ENCODE measurements around the gene C7orf25. TPM values are rescaled to one million over a fixed set of nuclear protein-coding genes. Genes with fewer than 3 reads are reported as not detected.

Gene C7orf25
- total RNA-seq, 4 donors from 2014 or later, result 3.5 to 7.1 (median 5.8) TPM

GRCh38 chr7:42953994-42954393, 42.1 kb upstream of the C7orf25 start:
- H3K36me3 ChIP-seq, result no peaks in the 10 kb centered on the region
- no peak for TF ChIP-seq EP300 (IDR thresholded peaks at IDR 0.05)
- TF ChIP-seq, protein P1, sequence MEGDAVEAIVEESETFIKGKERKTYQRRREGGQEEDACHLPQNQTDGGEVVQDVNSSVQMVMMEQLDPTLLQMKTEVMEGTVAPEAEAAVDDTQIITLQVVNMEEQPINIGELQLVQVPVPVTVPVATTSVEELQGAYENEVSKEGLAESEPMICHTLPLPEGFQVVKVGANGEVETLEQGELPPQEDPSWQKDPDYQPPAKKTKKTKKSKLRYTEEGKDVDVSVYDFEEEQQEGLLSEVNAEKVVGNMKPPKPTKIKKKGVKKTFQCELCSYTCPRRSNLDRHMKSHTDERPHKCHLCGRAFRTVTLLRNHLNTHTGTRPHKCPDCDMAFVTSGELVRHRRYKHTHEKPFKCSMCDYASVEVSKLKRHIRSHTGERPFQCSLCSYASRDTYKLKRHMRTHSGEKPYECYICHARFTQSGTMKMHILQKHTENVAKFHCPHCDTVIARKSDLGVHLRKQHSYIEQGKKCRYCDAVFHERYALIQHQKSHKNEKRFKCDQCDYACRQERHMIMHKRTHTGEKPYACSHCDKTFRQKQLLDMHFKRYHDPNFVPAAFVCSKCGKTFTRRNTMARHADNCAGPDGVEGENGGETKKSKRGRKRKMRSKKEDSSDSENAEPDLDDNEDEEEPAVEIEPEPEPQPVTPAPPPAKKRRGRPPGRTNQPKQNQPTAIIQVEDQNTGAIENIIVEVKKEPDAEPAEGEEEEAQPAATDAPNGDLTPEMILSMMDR (IDR thresholded peaks at IDR 0.05), result no peak
- TF ChIP-seq POLR2A (IDR thresholded peaks at IDR 0.05), result no peak
- no peak for TF ChIP-seq POLR2AphosphoS5 (IDR thresholded peaks at IDR 0.05)
- H3K4me3 ChIP-seq, result no peak overlapping the region
- no peaks in the 10 kb centered on the region for H3K27me3 ChIP-seq
- no peak overlapping the region for H3K27ac ChIP-seq
- H3K4me1 ChIP-seq, result no peaks in the 10 kb centered on the region
- DNase-seq (ENCODE audit: low spot score in 2 of 2), result no peak
- WGBS, result 92% methylated on average over 4 of the region's 4 CpGs
- H3K9me3 ChIP-seq, result no peaks in the 10 kb centered on the region

- no peak overlapping the region for H3K27ac ChIP-seq
- no peaks in the 10 kb centered on the region for H3K36me3 ChIP-seq
- WGBS, result 77% methylated on average over 4 of the region's 4 CpGs
- H3K4me3 ChIP-seq, result no peak overlapping the region
- no peaks in the 10 kb centered on the region for H3K27me3 ChIP-seq
- TF ChIP-seq, protein P1 (IDR thresholded peaks at IDR 0.05), result no peak
- TF ChIP-seq EP300 (IDR thresholded peaks at IDR 0.05), result no peak
- no peak for TF ChIP-seq POLR2AphosphoS5 (IDR thresholded peaks at IDR 0.05)
- TF ChIP-seq POLR2A (IDR thresholded peaks at IDR 0.05), result no peak
- no peak for DNase-seq (ENCODE audit: low spot score in 2 of 2)
- H3K4me1 ChIP-seq, result no peaks in the 10 kb centered on the region
- no peaks in the 10 kb centered on the region for H3K9me3 ChIP-seq
These were observed 40.5 kb upstream of the C7orf25 start for GRCh38 chr7:42952328-42952727.

- TF ChIP-seq POLR2AphosphoS5 (IDR thresholded peaks at IDR 0.05) (no peak), POLR2A (IDR thresholded peaks at IDR 0.05) (no peak), EP300 (IDR thresholded peaks at IDR 0.05) (no peak)
- TF ChIP-seq, protein P1 (IDR thresholded peaks at IDR 0.05), result no peak
- Histone ChIP-seq H3K27me3 (no peaks in the 10 kb centered on the region), H3K4me1 (no peaks in the 10 kb centered on the region), H3K9me3 (no peaks in the 10 kb centered on the region), H3K27ac (no peak overlapping the region), H3K4me3 (no peak overlapping the region), H3K36me3 (no peaks in the 10 kb centered on the region)
- WGBS, result 84% methylated on average over 3 of the region's 3 CpGs
- DNase-seq (ENCODE audit: low spot score in 2 of 2), result no peak
These were observed 38.5 kb upstream of the C7orf25 start for GRCh38 chr7:42950417-42950816.

DNA sequence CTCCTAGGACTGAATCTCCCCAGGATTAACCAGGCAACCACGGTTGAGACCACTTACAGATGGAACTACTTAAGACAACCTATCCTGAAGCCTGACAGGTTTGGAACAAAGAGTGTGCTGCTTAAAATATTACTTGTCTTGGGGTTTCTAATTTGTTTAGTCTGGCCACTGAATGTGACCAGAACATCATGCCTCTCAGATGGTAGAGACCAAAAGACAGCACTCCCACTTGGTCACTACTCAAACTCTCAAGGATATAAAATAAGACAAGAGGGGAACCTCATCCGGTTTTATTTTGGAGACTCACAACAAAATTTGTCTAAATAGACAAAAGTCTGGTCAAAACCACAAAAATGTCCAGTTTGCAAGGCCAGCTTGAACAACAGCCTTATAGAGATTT, 35.7 kb upstream of the C7orf25 start:
- 78% methylated on average over 2 of the region's 2 CpGs for WGBS
- H3K4me3 ChIP-seq, result no peak overlapping the region
- H3K36me3 ChIP-seq, result no peaks in the 10 kb centered on the region
- DNase-seq (ENCODE audit: low spot score in 2 of 2), result no peak
- H3K9me3 ChIP-seq, result no peaks in the 10 kb centered on the region
- H3K27ac ChIP-seq, result no peak overlapping the region
- H3K4me1 ChIP-seq, result no peaks in the 10 kb centered on the region
- no peaks in the 10 kb centered on the region for H3K27me3 ChIP-seq
- no peak for TF ChIP-seq EP300 (IDR thresholded peaks at IDR 0.05)
- TF ChIP-seq POLR2A (IDR thresholded peaks at IDR 0.05), result no peak
- TF ChIP-seq POLR2AphosphoS5 (IDR thresholded peaks at IDR 0.05), result no peak
- TF ChIP-seq, protein P1 (IDR thresholded peaks at IDR 0.05), result no peak

DNA sequence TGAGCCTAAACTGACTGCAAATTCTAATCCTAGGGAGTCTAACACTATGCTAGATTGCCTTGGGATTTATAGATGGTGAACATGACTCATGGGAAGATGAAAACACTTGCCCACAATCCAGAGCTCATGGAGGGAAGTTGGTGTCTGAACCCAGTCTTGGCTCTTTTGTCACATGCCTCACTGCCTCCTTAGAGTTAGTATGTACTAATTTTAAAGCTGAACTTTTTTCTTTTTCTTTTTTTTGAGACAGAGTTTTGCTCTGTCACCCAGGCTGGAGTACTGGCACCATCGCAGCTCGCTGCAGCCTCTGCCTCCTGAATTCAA, 34.7 kb upstream of the C7orf25 start:
- WGBS, result 98% methylated on average over 2 of the region's 2 CpGs
- H3K9me3 ChIP-seq, result no peaks in the 10 kb centered on the region
- H3K4me3 ChIP-seq, result no peak overlapping the region
- no peak for TF ChIP-seq POLR2AphosphoS5 (IDR thresholded peaks at IDR 0.05)
- no peak for TF ChIP-seq EP300 (IDR thresholded peaks at IDR 0.05)
- TF ChIP-seq, protein P1 (IDR thresholded peaks at IDR 0.05), result no peak
- no peak for TF ChIP-seq POLR2A (IDR thresholded peaks at IDR 0.05)
- no peaks in the 10 kb centered on the region for H3K36me3 ChIP-seq
- no peak overlapping the region for H3K27ac ChIP-seq
- no peak for DNase-seq (ENCODE audit: low spot score in 2 of 2)
- H3K4me1 ChIP-seq, result no peaks in the 10 kb centered on the region
- no peaks in the 10 kb centered on the region for H3K27me3 ChIP-seq
